ENCODE measurements around the gene MYL7. TPM values are rescaled to one million over a fixed set of nuclear protein-coding genes. Genes with fewer than 3 reads are reported as not detected.

The MYL7 gene
- total RNA-seq, 1 experiment from 2014 or later = 5.7 TPM

DNA sequence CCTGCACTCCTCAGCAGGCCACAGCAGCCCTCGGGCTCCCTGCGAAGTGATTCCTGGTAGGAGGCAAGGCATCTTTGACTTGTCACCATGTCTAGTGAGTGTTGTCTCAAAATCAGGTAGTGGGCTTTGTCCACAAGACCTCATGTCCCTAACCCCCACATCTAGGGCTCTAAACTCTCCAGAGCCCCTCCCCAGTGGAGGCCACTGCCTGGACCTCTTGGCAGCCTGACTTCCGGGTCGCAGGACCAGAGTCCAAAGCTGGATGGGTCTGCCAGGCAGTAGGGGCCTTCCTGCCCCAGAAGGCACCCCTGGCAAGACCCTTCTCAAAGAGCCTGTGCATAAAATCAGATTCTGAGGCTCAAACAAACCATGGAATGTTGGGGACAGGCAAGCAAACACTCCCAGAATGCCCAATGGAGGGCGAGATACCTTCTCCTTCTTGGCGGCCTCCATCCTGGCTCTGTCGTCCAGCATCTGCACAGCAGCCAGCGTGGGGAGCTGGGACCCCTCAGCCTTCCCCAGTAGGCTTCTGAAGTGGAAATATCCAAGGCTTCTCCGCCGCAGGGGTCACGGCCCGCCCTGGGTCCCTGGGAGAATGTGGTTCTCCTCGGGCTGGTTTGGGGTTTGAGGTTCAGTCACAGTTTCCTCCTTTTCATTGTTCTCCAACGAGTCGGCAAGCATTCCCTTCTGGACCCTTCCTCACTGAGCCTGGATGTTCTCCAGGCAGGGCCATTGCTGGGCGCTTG is 47.5 kb upstream of the MYL7 start:
- H3K36me3 Mint-ChIP-seq (ENCODE audit: insufficient read depth in 1 of 3, low read depth in 3 of 3) = no peaks in the 10 kb centered on the region
- WGBS (ENCODE audit: extremely low coverage, insufficient read length, low lambda C conversion rate) = no CpG with 5 or more reads among the region's 16 CpGs

More for the DNA sequence above, 47.5 kb upstream of the MYL7 start:
- Histone ChIP-seq H2BK12ac (ENCODE audit: insufficient read length, low read depth, low read length) (no peak overlapping the region), H3K27ac (ENCODE audit: insufficient read length, low read depth, low read length) (no peak overlapping the region), H3K23me2 (ENCODE audit: insufficient read length, low read depth, low read length, poor library complexity, severe bottlenecking) (no peaks in the 10 kb centered on the region), H4K20me1 (ENCODE audit: control insufficient read depth, insufficient read depth, insufficient read length) (no peaks in the 10 kb centered on the region), H2BK5ac (ENCODE audit: insufficient read length, low read length) (no peak overlapping the region), H3T11ph (ENCODE audit: low read length) (no peak overlapping the region), H3K4me2 (ENCODE audit: insufficient read depth, insufficient read length, low read length) (no peak overlapping the region), H4K5ac (ENCODE audit: insufficient read length, low read depth, low read length) (no peak overlapping the region), H3K27me3 (ENCODE audit: insufficient read depth, low read length) (0 out of 2 replicates have a peak, but pooled peaks cover 2% of the 10 kb centered on the region), H3K79me2 (ENCODE audit: insufficient read depth, low read length) (no peaks in the 10 kb centered on the region), H3K4ac (ENCODE audit: low read depth, low read length) (no peak overlapping the region), H3K23ac (ENCODE audit: insufficient read length, low read depth, low read length) (no peak overlapping the region), H3K14ac (ENCODE audit: insufficient read depth, low read length) (no peak overlapping the region), H2BK20ac (ENCODE audit: low read depth, low read length, poor library complexity, severe bottlenecking) (no peak overlapping the region), H3K9ac (ENCODE audit: extremely low read depth, insufficient read length, low read length) (no peak overlapping the region), H2BK120ac (ENCODE audit: low read depth, low read length, poor library complexity, severe bottlenecking) (no peak overlapping the region), H3K18ac (ENCODE audit: insufficient read length, low read depth, low read length) (no peak overlapping the region), H4K8ac (replicated peaks; ENCODE audit: insufficient read length, low read depth, low read length) (no peak overlapping the region), H2AFZ (ENCODE audit: low read length) (no peak overlapping the region), H3K79me1 (ENCODE audit: insufficient read depth, low read depth, low read length, poor library complexity, severe bottlenecking) (no peaks in the 10 kb centered on the region), H2AK5ac (ENCODE audit: insufficient read length, low read length) (no peak overlapping the region), H4K91ac (ENCODE audit: insufficient read length, low read depth, low read length) (no peak overlapping the region), H3K9me3 (ENCODE audit: control insufficient read depth, low read depth, low read length) (no peaks in the 10 kb centered on the region), H3K56ac (ENCODE audit: insufficient read length, low read depth, low read length) (no peak overlapping the region), H3K4me1 (ENCODE audit: insufficient read depth, low read length) (no peaks in the 10 kb centered on the region), H2BK15ac (ENCODE audit: low read depth, low read length) (no peak overlapping the region)
- TF ChIP-seq, protein P1, sequence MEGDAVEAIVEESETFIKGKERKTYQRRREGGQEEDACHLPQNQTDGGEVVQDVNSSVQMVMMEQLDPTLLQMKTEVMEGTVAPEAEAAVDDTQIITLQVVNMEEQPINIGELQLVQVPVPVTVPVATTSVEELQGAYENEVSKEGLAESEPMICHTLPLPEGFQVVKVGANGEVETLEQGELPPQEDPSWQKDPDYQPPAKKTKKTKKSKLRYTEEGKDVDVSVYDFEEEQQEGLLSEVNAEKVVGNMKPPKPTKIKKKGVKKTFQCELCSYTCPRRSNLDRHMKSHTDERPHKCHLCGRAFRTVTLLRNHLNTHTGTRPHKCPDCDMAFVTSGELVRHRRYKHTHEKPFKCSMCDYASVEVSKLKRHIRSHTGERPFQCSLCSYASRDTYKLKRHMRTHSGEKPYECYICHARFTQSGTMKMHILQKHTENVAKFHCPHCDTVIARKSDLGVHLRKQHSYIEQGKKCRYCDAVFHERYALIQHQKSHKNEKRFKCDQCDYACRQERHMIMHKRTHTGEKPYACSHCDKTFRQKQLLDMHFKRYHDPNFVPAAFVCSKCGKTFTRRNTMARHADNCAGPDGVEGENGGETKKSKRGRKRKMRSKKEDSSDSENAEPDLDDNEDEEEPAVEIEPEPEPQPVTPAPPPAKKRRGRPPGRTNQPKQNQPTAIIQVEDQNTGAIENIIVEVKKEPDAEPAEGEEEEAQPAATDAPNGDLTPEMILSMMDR (conservative IDR thresholded peaks at IDR 0.05) = no peak
- peak overlapping the region in 1 of 3 experiments; percentile 45; a peak in 1 of 7 replicates for H3K27ac Mint-ChIP-seq
- peaks cover 11% of the 10 kb centered on the region for H3K27me3 Mint-ChIP-seq (ENCODE audit: low read depth)
- no peaks in the 10 kb centered on the region; a peak in 1 of 5 replicates for H3K9me3 Mint-ChIP-seq
- H3K4me3 Mint-ChIP-seq = no peak overlapping the region
- DNase-seq = no peak
- H3K4me1 Mint-ChIP-seq = peaks cover 20 to 24% of the 10 kb centered on the region in 2 experiments

All from H9 (cell line).